Loucy (cell line): ENCODE data around the gene CEP295NL.

Experiments used
- H2AFZ ChIP-seq: fragments of 200-600 bp; sonication (generic); 2 replicates; pipeline ENCODE4 v1.6.0; 2016; ENCODE audit warnings: antibody characterized with exemption, mild to moderate bottlenecking, low read length, moderate library complexity
- H3F3A ChIP-seq: fragments of 200-600 bp; 2 replicates; pipeline ENCODE4 v1.6.0; 2016; ENCODE audit warnings: antibody characterized with exemption, low read depth, mild to moderate bottlenecking
- H3K27me3 ChIP-seq: fragments of 200-600 bp; sonication (generic); 2 replicates; pipeline ENCODE4 v1.6.1; 2014; ENCODE audit warnings: low read length, mild to moderate bottlenecking; ENCODE audit not compliant: insufficient read depth, poor library complexity, severe bottlenecking
- H3K36me3 ChIP-seq: fragments of 200-600 bp; sonication (generic); 2 replicates; pipeline ENCODE4 v1.6.1; 2016; ENCODE audit warnings: low read length; ENCODE audit not compliant: insufficient read depth
- H3K4me1 ChIP-seq: fragments of 200-600 bp; sonication (generic); 2 replicates; pipeline ENCODE4 v1.5.1; 2014; ENCODE audit warnings: low read length, mild to moderate bottlenecking; ENCODE audit not compliant: insufficient read depth, poor library complexity, severe bottlenecking
- H3K4me2 ChIP-seq: fragments of 200-600 bp; sonication (generic); 2 replicates; pipeline ENCODE4 v1.6.0; 2014; ENCODE audit warnings: antibody characterized with exemption, low read length, low read depth, mild to moderate bottlenecking; ENCODE audit not compliant: poor library complexity, severe bottlenecking
- H3K4me3 ChIP-seq: fragments of 200-600 bp; sonication (generic); 2 replicates; pipeline ENCODE4 v1.5.1; 2014; ENCODE audit warnings: low read length, mild to moderate bottlenecking, mixed read lengths; ENCODE audit not compliant: poor library complexity, severe bottlenecking
- H3K79me2 ChIP-seq: fragments of 200-600 bp; sonication (generic); 2 replicates; pipeline ENCODE4 v1.6.1; 2014; ENCODE audit warnings: low read length; ENCODE audit not compliant: insufficient read depth
- H3K9ac ChIP-seq: fragments of 200-600 bp; sonication (generic); 2 replicates; pipeline ENCODE4 v1.6.0; 2014; ENCODE audit warnings: mild to moderate bottlenecking, low read depth, low read length, moderate library complexity; ENCODE audit not compliant: poor library complexity, severe bottlenecking
- H3K9me2 ChIP-seq: fragments of 200-600 bp; sonication (generic); replicated peaks from 2 replicates; pipeline ENCODE4 v1.6.1; 2016; ENCODE audit warnings: low read depth, low read length, mixed read lengths
- H3K9me3 ChIP-seq: fragments of 200-600 bp; sonication (generic); 2 replicates; pipeline ENCODE4 v1.6.1; 2014; ENCODE audit warnings: mild to moderate bottlenecking, antibody characterized with exemption, low read length, low read depth; ENCODE audit not compliant: insufficient read depth
- H4K20me1 ChIP-seq: fragments of 200-600 bp; sonication (generic); 2 replicates; pipeline ENCODE4 v1.6.0; 2014; ENCODE audit warnings: antibody characterized with exemption, low read length, mild to moderate bottlenecking; ENCODE audit not compliant: insufficient read depth, poor library complexity, severe bottlenecking
- CTCF ChIP-seq: fragments of 200-600 bp; sonication (generic); conservative IDR thresholded peaks from 2 replicates; pipeline ENCODE4 v1.5.1; 2014; ENCODE audit warnings: mild to moderate bottlenecking, antibody characterized with exemption, low read length
- EZH2phosphoT487 ChIP-seq: fragments of 200-600 bp; IDR thresholded peaks from 2 replicates; pipeline ENCODE4 v1.6.1; 2018; ENCODE audit warnings: antibody characterized with exemption, mild to moderate bottlenecking, moderate library complexity, borderline replicate concordance

The CEP295NL gene

GRCh38 chr17:78900816-78901215 is 2.2 kb downstream of the CEP295NL start:
- Histone ChIP-seq H2AFZ (no peak overlapping the region), H3K79me2 (no peaks in the 10 kb centered on the region), H3K4me1 (no peaks in the 10 kb centered on the region), H3K9me2 (no peaks in the 10 kb centered on the region), H4K20me1 (no peaks in the 10 kb centered on the region), H3K4me2 (no peak overlapping the region), H3K27me3 (no peaks in the 10 kb centered on the region), H3K9me3 (no peaks in the 10 kb centered on the region), H3K36me3 (peaks cover 5% of the 10 kb centered on the region; the same call in 1 of the 2 replicates), H3K4me3 (no peak overlapping the region), H3F3A (no peaks in the 10 kb centered on the region), H3K9ac (no peak overlapping the region)
- TF ChIP-seq CTCF, result no peak
- no peak for TF ChIP-seq EZH2phosphoT487

- no peaks in the 10 kb centered on the region for H4K20me1 ChIP-seq
- no peak overlapping the region for H3K9ac ChIP-seq
- H3K36me3 ChIP-seq, result peaks cover 5% of the 10 kb centered on the region; the same call in 1 of the 2 replicates
- no peaks in the 10 kb centered on the region for H3F3A ChIP-seq
- no peaks in the 10 kb centered on the region for H3K9me3 ChIP-seq
- no peaks in the 10 kb centered on the region for H3K27me3 ChIP-seq
- no peak overlapping the region for H3K4me2 ChIP-seq
- no peak overlapping the region for H3K4me3 ChIP-seq
- no peak overlapping the region for H2AFZ ChIP-seq
- no peaks in the 10 kb centered on the region for H3K4me1 ChIP-seq
- H3K79me2 ChIP-seq, result no peaks in the 10 kb centered on the region
- TF ChIP-seq EZH2phosphoT487 (no peak), CTCF (no peak)
- no peaks in the 10 kb centered on the region for H3K9me2 ChIP-seq
Observed at GRCh38 chr17:78899361-78900260, 3.4 kb downstream of the CEP295NL start.

GRCh38 chr17:78898947-78899346 is 4.1 kb downstream of the CEP295NL start:
- Histone ChIP-seq H3K4me2 (no peak overlapping the region), H4K20me1 (no peaks in the 10 kb centered on the region), H3K79me2 (no peaks in the 10 kb centered on the region), H3K36me3 (peaks cover 5% of the 10 kb centered on the region; the same call in 1 of the 2 replicates), H3F3A (no peaks in the 10 kb centered on the region), H3K4me1 (no peaks in the 10 kb centered on the region), H3K4me3 (no peak overlapping the region), H3K27me3 (no peaks in the 10 kb centered on the region), H3K9me3 (no peaks in the 10 kb centered on the region), H2AFZ (no peak overlapping the region), H3K9ac (no peak overlapping the region), H3K9me2 (no peaks in the 10 kb centered on the region)
- TF ChIP-seq EZH2phosphoT487 (no peak), CTCF (no peak)
